PFSK-1 (cell line): Measurements from ENCODE around the gene PRSS56.

Experiments used
- FOXP2 ChIP-seq: optimal IDR thresholded peaks from 2 replicates; pipeline ENCODE3; 2011; ENCODE audit warnings: borderline replicate concordance, control low read depth, inconsistent platforms; ENCODE audit not compliant: insufficient read depth; ENCODE audit errors: extremely low read length, extremely low read depth
- POLR2AphosphoS5 ChIP-seq: IDR thresholded peaks from 2 replicates; pipeline ENCODE4 v1.6.1; 2012; ENCODE audit warnings: low read depth, mild to moderate bottlenecking, control low read depth, low read length, moderate library complexity
- REST ChIP-seq, 2 experiments: IDR thresholded peaks; 2 replicates each; pipeline versions ENCODE4 v1.6.1 to v1.8.0; 2011 to 2012; ENCODE audit warnings: low read depth in 2 of 2, low read length in 2 of 2, control low read depth in 1 of 2, inconsistent platforms in 1 of 2, mild to moderate bottlenecking in 1 of 2, moderate library complexity in 1 of 2; ENCODE audit not compliant: insufficient read depth in 1 of 2
- SIN3A ChIP-seq: IDR thresholded peaks from 2 replicates; pipeline ENCODE4 v1.6.1; 2012; ENCODE audit warnings: mild to moderate bottlenecking, low read length, moderate library complexity, borderline replicate concordance; ENCODE audit not compliant: insufficient read depth
- TAF1 ChIP-seq: IDR thresholded peaks from 2 replicates; pipeline ENCODE4 v1.6.1; 2012; ENCODE audit warnings: low read length, control low read depth, borderline replicate concordance; ENCODE audit not compliant: insufficient read depth

PRSS56 gene

GRCh38 chr2:232539298-232540231 lies 19.4 kb downstream of the PRSS56 start, which contains the start of gene CHRNG:
TSS of gene CHRNG (plus strand) at chr2:232539692. CDS start at chr2:232539748, 56 bp downstream.
- TF ChIP-seq FOXP2: no peak
- TF ChIP-seq REST (IDR thresholded peaks at IDR 0.05; ENCODE audit: insufficient read depth in 1 of 2, low read depth in 2 of 2, low read length in 2 of 2): no peak
- TF ChIP-seq POLR2AphosphoS5: no peak
- no peak for TF ChIP-seq SIN3A
- no peak for TF ChIP-seq TAF1

GRCh38 chr2:232540441-232541041 lies 20.4 kb downstream of the PRSS56 start:
- no peak for TF ChIP-seq POLR2AphosphoS5
- no peak for TF ChIP-seq FOXP2
- TF ChIP-seq SIN3A: no peak
- TF ChIP-seq REST (IDR thresholded peaks at IDR 0.05; ENCODE audit: insufficient read depth in 1 of 2, low read depth in 2 of 2, low read length in 2 of 2): no peak
- no peak for TF ChIP-seq TAF1

- TF ChIP-seq REST (IDR thresholded peaks at IDR 0.05; ENCODE audit: insufficient read depth in 1 of 2, low read depth in 2 of 2, low read length in 2 of 2) (no peak), TAF1 (no peak), FOXP2 (no peak)
These were observed 21.2 kb downstream of the PRSS56 start for GRCh38 chr2:232541195-232541960.

GRCh38 chr2:232541961-232542714 lies 21.9 kb downstream of the PRSS56 start:
- no peak for TF ChIP-seq POLR2AphosphoS5
- TF ChIP-seq REST (IDR thresholded peaks at IDR 0.05; ENCODE audit: insufficient read depth in 1 of 2, low read depth in 2 of 2, low read length in 2 of 2): no peak
- TF ChIP-seq TAF1: no peak
- TF ChIP-seq FOXP2: no peak
- TF ChIP-seq SIN3A: no peak
